ENCODE data around the gene CHST11. TPM values are rescaled to one million over a fixed set of nuclear protein-coding genes. Genes with fewer than 3 reads are reported as not detected.
A peak's percentile ranks its signal among the peaks of the same experiment; 100 is the strongest.

Gene CHST11
- polyA plus RNA-seq, 1 donor (not counting 4 experiments of a cell fraction or from before 2014, with no cell fraction given), result 11.9 TPM

- peak overlapping the region; percentile 38 for H3K4me2 ChIP-seq (ENCODE audit: control insufficient read depth, extremely low read depth, insufficient read depth, low read depth, low read length)
- H3K79me2 ChIP-seq (ENCODE audit: control insufficient read depth, insufficient read depth, low read length), result no peaks in the 10 kb centered on the region
- DNase-seq (ENCODE audit: low read depth, low spot score), result no peak
- no peaks in the 10 kb centered on the region for H3K9me1 ChIP-seq (ENCODE audit: control insufficient read depth, extremely low read depth, insufficient read depth, low read length)
- H3K9ac ChIP-seq (ENCODE audit: control insufficient read depth, extremely low read depth, insufficient read depth, low read length), result no peak overlapping the region
- TF ChIP-seq CTCF (optimal IDR thresholded peaks at IDR 0.05 in 1 of 3, IDR thresholded peaks at IDR 0.05 in 1 of 3, conservative IDR thresholded peaks at IDR 0.05 in 1 of 3; ENCODE audit: extremely low read depth in 1 of 3, insufficient read depth in 2 of 3, low read length in 3 of 3) (no peak), EZH2 (IDR thresholded peaks at IDR 0.05; ENCODE audit: low read length) (no peak)
- dilution Hi-C loops (cut with MboI; ENCODE audit: extremely low pct_ligation_motif_present, low sequenced_read_pairs), result no loop called here
- H3K9me3 ChIP-seq (ENCODE audit: control insufficient read depth, low read depth, low read length), result no peaks in the 10 kb centered on the region
- H3K27ac ChIP-seq (ENCODE audit: control insufficient read depth, insufficient read depth, low read length), result no peak overlapping the region
- H3K36me3 ChIP-seq (ENCODE audit: control insufficient read depth in 2 of 2, extremely low read depth in 1 of 2, insufficient read depth in 2 of 2, low read length in 2 of 2), result no peaks in the 10 kb centered on the region
- no peak overlapping the region for H2AFZ ChIP-seq (ENCODE audit: control insufficient read depth, low read length)
- no peak overlapping the region for H3K4me3 ChIP-seq (ENCODE audit: control insufficient read depth in 2 of 3, extremely low read depth in 1 of 3, insufficient read depth in 2 of 3, low read depth in 1 of 3, low read length in 3 of 3)
- H3K4me1 ChIP-seq (ENCODE audit: control insufficient read depth, extremely low read depth, insufficient read depth, low read length), result peaks cover 7% of the 10 kb centered on the region
- H4K20me1 ChIP-seq (ENCODE audit: control insufficient read depth, extremely low read depth, insufficient read depth, low read length), result no peaks in the 10 kb centered on the region
- no peak for FAIRE-seq
- H3K27me3 ChIP-seq (ENCODE audit: control insufficient read depth, extremely low read depth, insufficient read depth, low read length), result no peaks in the 10 kb centered on the region
Measured at GRCh38 chr12:104686196-104686595, 229.4 kb downstream of the CHST11 start.

- no peaks in the 10 kb centered on the region for H3K27me3 ChIP-seq (ENCODE audit: control insufficient read depth, extremely low read depth, insufficient read depth, low read length)
- FAIRE-seq, result no peak
- H3K4me1 ChIP-seq (ENCODE audit: control insufficient read depth, extremely low read depth, insufficient read depth, low read length), result peaks cover 7% of the 10 kb centered on the region
- H4K20me1 ChIP-seq (ENCODE audit: control insufficient read depth, extremely low read depth, insufficient read depth, low read length), result peaks cover 4% of the 10 kb centered on the region
- no peak overlapping the region for H3K4me2 ChIP-seq (ENCODE audit: control insufficient read depth, extremely low read depth, insufficient read depth, low read depth, low read length)
- dilution Hi-C loops (cut with MboI; ENCODE audit: extremely low pct_ligation_motif_present, low sequenced_read_pairs), result no loop called here
- H3K79me2 ChIP-seq (ENCODE audit: control insufficient read depth, insufficient read depth, low read length), result no peaks in the 10 kb centered on the region
- no peak overlapping the region for H3K9ac ChIP-seq (ENCODE audit: control insufficient read depth, extremely low read depth, insufficient read depth, low read length)
- TF ChIP-seq CTCF (optimal IDR thresholded peaks at IDR 0.05 in 1 of 3, IDR thresholded peaks at IDR 0.05 in 1 of 3, conservative IDR thresholded peaks at IDR 0.05 in 1 of 3; ENCODE audit: extremely low read depth in 1 of 3, insufficient read depth in 2 of 3, low read length in 3 of 3), result no peak
- no peak for TF ChIP-seq EZH2 (IDR thresholded peaks at IDR 0.05; ENCODE audit: low read length)
- peaks cover 0 to 1% of the 10 kb centered on the region in 2 experiments for H3K36me3 ChIP-seq (ENCODE audit: control insufficient read depth in 2 of 2, extremely low read depth in 1 of 2, insufficient read depth in 2 of 2, low read length in 2 of 2)
- no peaks in the 10 kb centered on the region for H3K9me1 ChIP-seq (ENCODE audit: control insufficient read depth, extremely low read depth, insufficient read depth, low read length)
- H2AFZ ChIP-seq (ENCODE audit: control insufficient read depth, low read length), result no peak overlapping the region
- H3K9me3 ChIP-seq (ENCODE audit: control insufficient read depth, low read depth, low read length), result no peaks in the 10 kb centered on the region
- H3K27ac ChIP-seq (ENCODE audit: control insufficient read depth, insufficient read depth, low read length), result no peak overlapping the region
- no peak overlapping the region for H3K4me3 ChIP-seq (ENCODE audit: control insufficient read depth in 2 of 3, extremely low read depth in 1 of 3, insufficient read depth in 2 of 3, low read depth in 1 of 3, low read length in 3 of 3)
- no peak for DNase-seq (ENCODE audit: low read depth, low spot score)
Measured at GRCh38 chr12:104687823-104688573, 231.2 kb downstream of the CHST11 start.
